WTC11 (cell line): ENCODE data around the gene RPH3AL. TPM values are rescaled to one million over a fixed set of nuclear protein-coding genes. Genes with fewer than 3 reads are reported as not detected.

Source experiments
- ATAC-seq: fragments of 200-7000 bp; cut with Tn5 transposase; 2 replicates; pipeline ENCODE4 v1.10.0; 2021; ENCODE audit warnings: mild to moderate bottlenecking, moderate library complexity
- CTCF ChIA-PET: fragments of 300-600 bp; sonication (Branson Sonifier 250); formaldehyde crosslinking; loops from one replicate; lab custom pipeline; 2021; ENCODE audit warnings: antibody characterized with exemption; lab: Charles Lee
- POLR2A ChIA-PET: fragments of 350-600 bp; sonication (Branson Sonifier 250); formaldehyde crosslinking; loops from one replicate; lab custom pipeline; 2021; ENCODE audit warnings: antibody characterized with exemption; lab: Charles Lee
- DNase-seq: peaks from one replicate; pipeline ENCODE4 v3.0.0; 2021; ENCODE audit warnings: low spot score
- H3K27ac Mint-ChIP-seq: 2 replicates; pipeline ENCODE4 v1.8.0; 2021; ENCODE audit warnings: mixed read lengths
- H3K27me3 Mint-ChIP-seq: 2 replicates; pipeline ENCODE4 v1.8.0; 2021; ENCODE audit warnings: low read depth, mild to moderate bottlenecking, moderate library complexity, mixed read lengths
- H3K36me3 Mint-ChIP-seq: 2 replicates; pipeline ENCODE4 v1.8.0; 2021; ENCODE audit warnings: mixed read lengths
- H3K4me1 Mint-ChIP-seq: 2 replicates; pipeline ENCODE4 v1.8.0; 2022; ENCODE audit warnings: mixed read lengths
- H3K4me3 Mint-ChIP-seq: 2 replicates; pipeline ENCODE4 v1.8.0; 2021; ENCODE audit warnings: mild to moderate bottlenecking, moderate library complexity, mixed read lengths
- H3K9me3 Mint-ChIP-seq: 2 replicates; pipeline ENCODE4 v1.8.0; 2021; ENCODE audit warnings: mixed read lengths
- ETV6 ChIP-seq: sonication (generic); formaldehyde crosslinking; IDR thresholded peaks from 2 replicates; pipeline ENCODE4 v1.8.1; 2022; ENCODE audit warnings: mild to moderate bottlenecking, missing genetic modification reagents
- FOXK1 ChIP-seq: sonication (generic); formaldehyde crosslinking; IDR thresholded peaks from 2 replicates; pipeline ENCODE4 v1.8.0; 2022; ENCODE audit warnings: mild to moderate bottlenecking, moderate library complexity, missing genetic modification reagents
- GABPB1 ChIP-seq: sonication (generic); formaldehyde crosslinking; IDR thresholded peaks from 2 replicates; pipeline ENCODE4 v1.8.1; 2023; ENCODE audit warnings: mild to moderate bottlenecking, missing genetic modification reagents
- KAT7 ChIP-seq: sonication (generic); formaldehyde crosslinking; IDR thresholded peaks from 2 replicates; pipeline ENCODE4 v1.8.1; 2023; ENCODE audit warnings: missing genetic modification reagents, mild to moderate bottlenecking, borderline replicate concordance
- MAX ChIP-seq: sonication (generic); formaldehyde crosslinking; IDR thresholded peaks from 2 replicates; pipeline ENCODE4 v1.8.0; 2022; ENCODE audit warnings: mild to moderate bottlenecking, missing genetic modification reagents
- MXD4 ChIP-seq: fragments of 250-450 bp; sonication (Bioruptor Pico); IDR thresholded peaks from 2 replicates; pipeline ENCODE4 v1.8.0; 2021; ENCODE audit warnings: mild to moderate bottlenecking, moderate library complexity, borderline replicate concordance
- NR1H2 ChIP-seq: sonication (generic); formaldehyde crosslinking; IDR thresholded peaks from 2 replicates; pipeline ENCODE4 v1.9.0; 2021; ENCODE audit warnings: mild to moderate bottlenecking, moderate library complexity, missing genetic modification reagents
- PRRX2 ChIP-seq: fragments of 250-450 bp; sonication (Bioruptor Pico); IDR thresholded peaks from 2 replicates; pipeline ENCODE4 v1.8.0; 2021; ENCODE audit warnings: mild to moderate bottlenecking
- TCF7 ChIP-seq: sonication (generic); formaldehyde crosslinking; IDR thresholded peaks from 2 replicates; pipeline ENCODE4 v1.8.0; 2022; ENCODE audit warnings: mild to moderate bottlenecking, low read depth, missing genetic modification reagents, moderate library complexity
- ZNF219 ChIP-seq: sonication (generic); formaldehyde crosslinking; IDR thresholded peaks from 2 replicates; pipeline ENCODE4 v1.8.0; 2023; ENCODE audit warnings: missing genetic modification reagents, mild to moderate bottlenecking, borderline replicate concordance
- ZNF425 ChIP-seq: fragments of 250-450 bp; sonication (Bioruptor Pico); conservative IDR thresholded peaks from 2 replicates; pipeline ENCODE4 v1.9.0; 2021; ENCODE audit warnings: mild to moderate bottlenecking
- ZNF671 ChIP-seq: fragments of 250-450 bp; sonication (Bioruptor Pico); IDR thresholded peaks from 2 replicates; pipeline ENCODE4 v1.8.0; 2021; ENCODE audit warnings: mild to moderate bottlenecking
- total RNA-seq: library from RNA; stranded (reverse); gene quantifications from 3 replicates; pipeline ENCODE4 v1.2.3, GENCODE V29; 2021
- TF ChIP-seq, protein P1 (sequence below): sonication (generic); formaldehyde crosslinking; IDR thresholded peaks from 2 replicates; pipeline ENCODE4 v1.8.1; 2022; ENCODE audit warnings: mild to moderate bottlenecking, missing genetic modification reagents, moderate library complexity, borderline replicate concordance
- TF ChIP-seq, protein P2 (sequence below): sonication (generic); formaldehyde crosslinking; IDR thresholded peaks from 2 replicates; pipeline ENCODE4 v1.8.1; 2022; ENCODE audit warnings: mild to moderate bottlenecking, moderate library complexity, missing genetic modification reagents
- TF ChIP-seq, protein P3 (sequence below): fragments of 250-450 bp; sonication (Bioruptor Pico); IDR thresholded peaks from 2 replicates; pipeline ENCODE4 v1.9.0; 2021; ENCODE audit warnings: mild to moderate bottlenecking, borderline replicate concordance

RPH3AL gene
- total RNA-seq, 1 experiment from 2014 or later, result 2.0 TPM

GRCh38 chr17:269616-270514 is 82.7 kb downstream of the RPH3AL start:
- peaks cover 9% of the 10 kb centered on the region; the same call in 1 of the 2 replicates for H3K9me3 Mint-ChIP-seq
- ATAC-seq, result no peak
- H3K27me3 Mint-ChIP-seq, result no peaks in the 10 kb centered on the region; the same call in 1 of the 2 replicates
- H3K4me1 Mint-ChIP-seq, result peaks cover 7% of the 10 kb centered on the region; the same call in 1 of the 2 replicates
- ChIA-PET POLR2A (no interaction called here), CTCF (interaction anchor here (1.5 kb wide), 1 partner anchor 10 kb away, joined by 3 read pairs; no protein-coding TSS in a partner anchor)
- DNase-seq, result no peak
- TF ChIP-seq PRRX2 (CRISPR knock-in tag) (no peak), ETV6 (no peak), TCF7 (CRISPR knock-in tag) (no peak), KAT7 (CRISPR knock-in tag) (no peak), MAX (CRISPR knock-in tag) (no peak), NR1H2 (CRISPR knock-in tag) (no peak), ZNF425 (no peak), ZNF671 (CRISPR knock-in tag) (no peak), GABPB1 (no peak), ZNF219 (CRISPR knock-in tag) (no peak), FOXK1 (CRISPR knock-in tag) (no peak), MXD4 (CRISPR knock-in tag) (no peak)
- TF ChIP-seq, protein P1, sequence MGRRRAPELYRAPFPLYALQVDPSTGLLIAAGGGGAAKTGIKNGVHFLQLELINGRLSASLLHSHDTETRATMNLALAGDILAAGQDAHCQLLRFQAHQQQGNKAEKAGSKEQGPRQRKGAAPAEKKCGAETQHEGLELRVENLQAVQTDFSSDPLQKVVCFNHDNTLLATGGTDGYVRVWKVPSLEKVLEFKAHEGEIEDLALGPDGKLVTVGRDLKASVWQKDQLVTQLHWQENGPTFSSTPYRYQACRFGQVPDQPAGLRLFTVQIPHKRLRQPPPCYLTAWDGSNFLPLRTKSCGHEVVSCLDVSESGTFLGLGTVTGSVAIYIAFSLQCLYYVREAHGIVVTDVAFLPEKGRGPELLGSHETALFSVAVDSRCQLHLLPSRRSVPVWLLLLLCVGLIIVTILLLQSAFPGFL, result no peak
- TF ChIP-seq, protein P2, sequence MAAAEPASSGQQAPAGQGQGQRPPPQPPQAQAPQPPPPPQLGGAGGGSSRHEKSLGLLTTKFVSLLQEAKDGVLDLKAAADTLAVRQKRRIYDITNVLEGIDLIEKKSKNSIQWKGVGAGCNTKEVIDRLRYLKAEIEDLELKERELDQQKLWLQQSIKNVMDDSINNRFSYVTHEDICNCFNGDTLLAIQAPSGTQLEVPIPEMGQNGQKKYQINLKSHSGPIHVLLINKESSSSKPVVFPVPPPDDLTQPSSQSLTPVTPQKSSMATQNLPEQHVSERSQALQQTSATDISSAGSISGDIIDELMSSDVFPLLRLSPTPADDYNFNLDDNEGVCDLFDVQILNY, result no peak
- TF ChIP-seq, protein P3, sequence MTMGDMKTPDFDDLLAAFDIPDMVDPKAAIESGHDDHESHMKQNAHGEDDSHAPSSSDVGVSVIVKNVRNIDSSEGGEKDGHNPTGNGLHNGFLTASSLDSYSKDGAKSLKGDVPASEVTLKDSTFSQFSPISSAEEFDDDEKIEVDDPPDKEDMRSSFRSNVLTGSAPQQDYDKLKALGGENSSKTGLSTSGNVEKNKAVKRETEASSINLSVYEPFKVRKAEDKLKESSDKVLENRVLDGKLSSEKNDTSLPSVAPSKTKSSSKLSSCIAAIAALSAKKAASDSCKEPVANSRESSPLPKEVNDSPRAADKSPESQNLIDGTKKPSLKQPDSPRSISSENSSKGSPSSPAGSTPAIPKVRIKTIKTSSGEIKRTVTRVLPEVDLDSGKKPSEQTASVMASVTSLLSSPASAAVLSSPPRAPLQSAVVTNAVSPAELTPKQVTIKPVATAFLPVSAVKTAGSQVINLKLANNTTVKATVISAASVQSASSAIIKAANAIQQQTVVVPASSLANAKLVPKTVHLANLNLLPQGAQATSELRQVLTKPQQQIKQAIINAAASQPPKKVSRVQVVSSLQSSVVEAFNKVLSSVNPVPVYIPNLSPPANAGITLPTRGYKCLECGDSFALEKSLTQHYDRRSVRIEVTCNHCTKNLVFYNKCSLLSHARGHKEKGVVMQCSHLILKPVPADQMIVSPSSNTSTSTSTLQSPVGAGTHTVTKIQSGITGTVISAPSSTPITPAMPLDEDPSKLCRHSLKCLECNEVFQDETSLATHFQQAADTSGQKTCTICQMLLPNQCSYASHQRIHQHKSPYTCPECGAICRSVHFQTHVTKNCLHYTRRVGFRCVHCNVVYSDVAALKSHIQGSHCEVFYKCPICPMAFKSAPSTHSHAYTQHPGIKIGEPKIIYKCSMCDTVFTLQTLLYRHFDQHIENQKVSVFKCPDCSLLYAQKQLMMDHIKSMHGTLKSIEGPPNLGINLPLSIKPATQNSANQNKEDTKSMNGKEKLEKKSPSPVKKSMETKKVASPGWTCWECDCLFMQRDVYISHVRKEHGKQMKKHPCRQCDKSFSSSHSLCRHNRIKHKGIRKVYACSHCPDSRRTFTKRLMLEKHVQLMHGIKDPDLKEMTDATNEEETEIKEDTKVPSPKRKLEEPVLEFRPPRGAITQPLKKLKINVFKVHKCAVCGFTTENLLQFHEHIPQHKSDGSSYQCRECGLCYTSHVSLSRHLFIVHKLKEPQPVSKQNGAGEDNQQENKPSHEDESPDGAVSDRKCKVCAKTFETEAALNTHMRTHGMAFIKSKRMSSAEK, result no peak
- H3K27ac Mint-ChIP-seq, result no peak overlapping the region
- no peaks in the 10 kb centered on the region for H3K36me3 Mint-ChIP-seq
- H3K4me3 Mint-ChIP-seq, result no peak overlapping the region
